ENCODE data around the gene TGDS.
"Not testable (repeated sequence)": the region's sequence is repeated elsewhere in the genome, so short reads cannot be mapped to it uniquely, and the experiment has no call there.

The TGDS gene

GRCh38 chr13:94532278-94532677 is 63.7 kb downstream of the TGDS start:
- H3K36me3 Mint-ChIP-seq (ENCODE audit: low read depth); intact Hi-C loops (cut with micrococcal nuclease); H3K27me3 Mint-ChIP-seq; H3K27ac Mint-ChIP-seq; H3K9me3 Mint-ChIP-seq; H3K4me3 Mint-ChIP-seq; H3K4me1 Mint-ChIP-seq (ENCODE audit: low read depth): not testable (repeated sequence)

DNA sequence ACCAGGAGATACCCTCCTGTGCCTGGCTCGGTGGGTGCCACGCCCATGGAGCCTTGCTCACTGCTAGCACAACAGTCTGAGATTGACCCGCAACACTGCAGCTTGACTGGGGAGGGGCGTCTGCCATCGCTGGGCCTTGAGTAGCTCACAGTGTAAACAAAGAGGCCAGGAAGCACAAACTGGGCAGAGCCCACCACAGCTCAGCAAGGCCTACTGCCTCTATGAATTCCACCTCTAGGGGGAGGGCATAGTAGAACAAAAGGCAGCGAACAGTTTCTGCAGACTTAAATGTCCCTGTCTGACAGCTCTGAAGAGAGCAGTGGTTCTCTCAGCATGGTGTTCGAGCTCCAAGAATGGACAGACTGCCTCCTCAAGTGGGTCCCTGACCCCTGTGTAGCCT is 69.0 kb downstream of the TGDS start:
- H3K9me3 Mint-ChIP-seq; H3K4me3 Mint-ChIP-seq; H3K4me1 Mint-ChIP-seq (ENCODE audit: low read depth); H3K36me3 Mint-ChIP-seq (ENCODE audit: low read depth); H3K27ac Mint-ChIP-seq; H3K27me3 Mint-ChIP-seq; intact Hi-C loops (cut with micrococcal nuclease): not testable (repeated sequence)

DNA sequence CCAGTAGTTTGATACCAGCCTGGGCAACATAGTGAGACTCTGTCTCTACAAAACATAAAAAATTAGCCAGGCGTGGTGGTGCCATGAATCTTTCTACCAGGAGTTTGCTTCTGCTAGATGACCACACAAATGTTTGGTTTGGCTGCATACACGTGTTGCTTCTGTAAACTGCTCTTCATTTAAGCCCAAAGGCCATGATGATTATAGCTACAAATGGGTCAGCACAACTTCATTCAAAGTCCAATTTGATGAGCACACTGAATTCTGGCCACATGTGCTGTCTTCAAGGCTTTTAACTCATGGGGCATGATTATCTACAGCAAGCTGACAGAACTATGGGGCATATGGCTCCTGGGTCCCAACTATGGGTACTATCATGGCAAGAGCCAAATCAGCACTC is 70.2 kb downstream of the TGDS start:
- peaks cover 7% of the 10 kb centered on the region for H3K9me3 Mint-ChIP-seq
- no peak overlapping the region for H3K27ac Mint-ChIP-seq
- no peaks in the 10 kb centered on the region for H3K36me3 Mint-ChIP-seq (ENCODE audit: low read depth)
- H3K27me3 Mint-ChIP-seq = no peaks in the 10 kb centered on the region
- intact Hi-C loops (cut with micrococcal nuclease) = no loop called here
- H3K4me3 Mint-ChIP-seq = no peak overlapping the region
- no peaks in the 10 kb centered on the region for H3K4me1 Mint-ChIP-seq (ENCODE audit: low read depth)

DNA sequence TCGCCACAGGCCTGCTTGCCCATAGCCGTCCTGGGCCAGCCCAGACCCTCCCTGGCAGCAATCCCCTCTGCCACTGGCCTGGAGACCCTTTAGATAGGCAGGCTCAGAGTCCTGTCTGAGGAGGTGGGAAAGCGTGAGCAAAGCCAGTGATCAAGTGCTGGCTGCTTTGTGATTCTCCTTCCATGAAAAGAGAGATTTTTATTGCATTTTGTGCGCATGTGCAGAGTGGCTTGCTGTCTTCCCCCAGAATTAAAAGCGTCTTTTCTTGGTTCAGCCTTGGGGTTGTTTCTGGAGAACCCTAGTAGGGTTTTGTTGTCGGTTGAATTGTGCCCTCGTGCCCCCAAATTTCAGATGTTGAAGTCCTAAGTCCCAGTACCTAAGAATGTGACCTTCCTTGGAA is 71.5 kb downstream of the TGDS start:
- no peak overlapping the region for H3K27ac Mint-ChIP-seq
- no peak overlapping the region for H3K4me3 Mint-ChIP-seq
- intact Hi-C loops (cut with micrococcal nuclease) = no loop called here
- H3K4me1 Mint-ChIP-seq (ENCODE audit: low read depth) = no peaks in the 10 kb centered on the region
- H3K36me3 Mint-ChIP-seq (ENCODE audit: low read depth) = no peaks in the 10 kb centered on the region
- peaks cover 3% of the 10 kb centered on the region for H3K9me3 Mint-ChIP-seq
- H3K27me3 Mint-ChIP-seq = no peaks in the 10 kb centered on the region
